Thyroid gland (tissue), 4 donors: Measurements from ENCODE around the gene MRPL50. TPM values are rescaled to one million over a fixed set of nuclear protein-coding genes. Genes with fewer than 3 reads are reported as not detected.

ENCODE experiments used
- DNase-seq, 2 donors: peaks; one replicate each; pipeline ENCODE4 v3.0.0-alpha.2; 2019
- H3K27ac ChIP-seq, 3 donors: fragments of 200-600 bp; sonication (generic); 1 replicate in 2 of 3; 2 replicates in 1 of 3; pipeline ENCODE4 v1.5.1; 2016 to 2019; ENCODE audit warnings: mild to moderate bottlenecking in 1 of 3, moderate library complexity in 1 of 3
- H3K27me3 ChIP-seq: fragments of 200-600 bp; sonication (generic); one replicate; pipeline ENCODE4 v1.5.1; 2019
- H3K36me3 ChIP-seq, 2 donors: fragments of 200-600 bp; sonication (generic); one replicate each; pipeline ENCODE4 v1.5.1; 2016 to 2019
- H3K4me1 ChIP-seq, 2 donors: fragments of 200-600 bp; sonication (generic); one replicate each; pipeline ENCODE4 v1.5.1; 2017 to 2019
- H3K4me3 ChIP-seq, 3 donors: fragments of 200-600 bp; sonication (generic); replicated peaks in 1 of 3; 1 replicate in 2 of 3; 2 replicates in 1 of 3; pipeline ENCODE4 v1.5.1; 2016; ENCODE audit warnings: mild to moderate bottlenecking in 1 of 3
- H3K9me3 ChIP-seq: fragments of 200-600 bp; sonication (generic); one replicate; pipeline ENCODE4 v1.5.1; 2017
- POLR2A ChIP-seq, 2 donors: fragments of 450-650 bp; IDR thresholded peaks; one replicate each; pipeline ENCODE4 v1.6.1; 2017; ENCODE audit warnings: antibody characterized with exemption in 2 of 2, mild to moderate bottlenecking in 2 of 2, moderate library complexity in 1 of 2
- WGBS, 2 donors: methylation state at CpG; one replicate each; pipeline ENCODE4 v1.1.5; 2017; 5-methylcytosine and 5-hydroxymethylcytosine counted together
- intact Hi-C: fragments of 100-400 bp; cut with DNase I; formaldehyde crosslinking; loops from one replicate; pipeline ENCODE4 v1.15.1; 2023
- total RNA-seq, 4 donors: library from RNA; depleted of rRNA; stranded (reverse); fragments of >200 nt; gene quantifications; one replicate each; pipeline ENCODE4 v1.2.3, GENCODE V29; 2016
- TF ChIP-seq, protein P1 (sequence below), 6 experiments: fragments of 200-600 bp in 3 of 6; fragments of 450-650 bp in 3 of 6; sonication (generic) in 3 of 6; IDR thresholded peaks; one replicate each; pipeline ENCODE4 v1.5.1; 2016 to 2019; ENCODE audit warnings: antibody characterized with exemption in 6 of 6, mild to moderate bottlenecking in 2 of 6, inconsistent platforms in 1 of 6, moderate library complexity in 1 of 6

The MRPL50 gene
- total RNA-seq, 4 donors from 2014 or later, result 12.5 to 17.4 (median 13.7) TPM

DNA sequence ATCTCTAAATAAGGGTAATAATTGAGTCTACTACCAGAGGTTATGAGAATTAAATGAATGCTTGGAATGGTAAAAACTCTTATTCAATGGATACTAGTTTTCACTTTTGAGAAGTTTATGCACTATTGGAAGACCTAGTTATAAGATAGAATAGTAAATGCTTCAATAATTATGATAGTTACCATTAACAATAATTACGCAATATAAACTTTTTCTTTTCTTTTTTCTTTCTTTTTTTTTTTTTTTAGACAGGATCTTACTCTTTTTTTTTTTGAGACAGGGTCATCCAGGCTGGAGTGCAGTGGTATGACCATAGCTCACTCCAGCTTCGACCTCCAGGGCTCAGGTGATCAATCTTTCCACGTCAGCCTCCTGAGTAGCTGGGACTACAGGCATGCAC is 30.5 kb upstream of the MRPL50 start:
- TF ChIP-seq, protein P1, sequence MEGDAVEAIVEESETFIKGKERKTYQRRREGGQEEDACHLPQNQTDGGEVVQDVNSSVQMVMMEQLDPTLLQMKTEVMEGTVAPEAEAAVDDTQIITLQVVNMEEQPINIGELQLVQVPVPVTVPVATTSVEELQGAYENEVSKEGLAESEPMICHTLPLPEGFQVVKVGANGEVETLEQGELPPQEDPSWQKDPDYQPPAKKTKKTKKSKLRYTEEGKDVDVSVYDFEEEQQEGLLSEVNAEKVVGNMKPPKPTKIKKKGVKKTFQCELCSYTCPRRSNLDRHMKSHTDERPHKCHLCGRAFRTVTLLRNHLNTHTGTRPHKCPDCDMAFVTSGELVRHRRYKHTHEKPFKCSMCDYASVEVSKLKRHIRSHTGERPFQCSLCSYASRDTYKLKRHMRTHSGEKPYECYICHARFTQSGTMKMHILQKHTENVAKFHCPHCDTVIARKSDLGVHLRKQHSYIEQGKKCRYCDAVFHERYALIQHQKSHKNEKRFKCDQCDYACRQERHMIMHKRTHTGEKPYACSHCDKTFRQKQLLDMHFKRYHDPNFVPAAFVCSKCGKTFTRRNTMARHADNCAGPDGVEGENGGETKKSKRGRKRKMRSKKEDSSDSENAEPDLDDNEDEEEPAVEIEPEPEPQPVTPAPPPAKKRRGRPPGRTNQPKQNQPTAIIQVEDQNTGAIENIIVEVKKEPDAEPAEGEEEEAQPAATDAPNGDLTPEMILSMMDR (IDR thresholded peaks at IDR 0.05), result no peak
- TF ChIP-seq POLR2A (IDR thresholded peaks at IDR 0.05), result no peak
- no peak overlapping the region for H3K27ac ChIP-seq
- H3K27me3 ChIP-seq, result no peaks in the 10 kb centered on the region
- DNase-seq, result no peak
- no peak overlapping the region for H3K4me3 ChIP-seq
- intact Hi-C loops, result no loop called here
- no peaks in the 10 kb centered on the region for H3K9me3 ChIP-seq
- H3K36me3 ChIP-seq, result no peaks in the 10 kb centered on the region
- WGBS, 2 donors, result 74 to 78% methylated on average over 3 of the region's 3 CpGs
- H3K4me1 ChIP-seq, result no peaks in the 10 kb centered on the region

DNA sequence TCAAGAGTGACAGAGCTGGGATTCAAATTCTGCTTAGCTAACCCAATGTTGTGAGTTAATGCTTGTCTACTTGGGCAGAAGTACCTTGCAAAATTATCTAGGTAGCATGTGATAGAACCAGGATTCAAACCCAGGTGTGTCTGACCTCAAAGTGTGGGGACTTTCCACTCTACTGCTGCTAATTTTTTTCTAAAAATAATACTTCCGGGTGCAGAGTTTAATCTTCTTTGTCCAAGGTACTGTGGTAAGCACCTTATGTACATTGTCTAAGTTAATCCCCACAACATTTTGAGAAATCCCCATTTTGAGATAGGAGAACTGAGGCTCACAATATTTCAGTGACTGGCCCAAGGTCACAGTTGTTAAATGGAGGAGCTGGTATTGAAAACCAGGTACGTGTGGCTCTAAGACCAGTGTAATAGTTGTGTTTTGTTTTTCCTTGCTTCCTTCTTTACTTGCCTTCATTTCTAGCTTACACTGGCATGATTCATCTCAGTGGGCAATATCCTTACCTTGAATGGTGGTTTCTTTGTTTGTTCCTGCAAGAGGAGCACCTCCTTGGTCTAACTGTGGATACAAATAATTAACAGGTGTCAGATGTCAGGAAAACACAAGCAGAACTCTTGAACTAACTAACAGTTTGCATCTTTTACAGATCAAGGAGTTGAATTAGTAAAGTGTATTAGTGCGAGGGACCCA is 29.7 kb upstream of the MRPL50 start:
- Histone ChIP-seq H3K27ac (no peak overlapping the region), H3K36me3 (no peaks in the 10 kb centered on the region), H3K9me3 (no peaks in the 10 kb centered on the region), H3K4me1 (no peaks in the 10 kb centered on the region), H3K27me3 (no peaks in the 10 kb centered on the region), H3K4me3 (no peak overlapping the region)
- WGBS, 2 donors, result 87 to 91% methylated on average over 3 of the region's 3 CpGs
- intact Hi-C loops, result no loop called here
- no peak for TF ChIP-seq POLR2A (IDR thresholded peaks at IDR 0.05)
- TF ChIP-seq, protein P1 (IDR thresholded peaks at IDR 0.05), result no peak
- DNase-seq, result no peak

DNA sequence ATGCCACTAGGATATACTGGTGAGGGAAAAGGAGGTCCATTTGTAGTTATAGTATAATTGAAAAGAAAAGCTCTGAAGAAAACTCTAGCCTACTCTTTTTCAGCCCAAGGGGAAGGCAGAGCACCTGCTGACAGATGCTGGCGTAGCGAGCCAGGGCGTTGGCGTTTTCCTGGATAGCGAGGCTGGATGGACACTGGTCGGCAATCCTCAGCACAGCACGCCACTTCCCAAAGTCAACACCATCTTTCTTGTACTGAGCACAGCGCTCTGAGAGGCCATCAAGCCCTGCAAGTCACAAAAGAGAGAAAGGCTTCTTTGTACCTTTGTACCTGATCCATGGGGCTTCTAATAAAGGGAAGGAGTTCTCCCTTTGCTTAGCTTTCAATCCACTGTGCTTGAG is 28.9 kb upstream of the MRPL50 start:
- no peak overlapping the region for H3K27ac ChIP-seq
- DNase-seq, result no peak
- WGBS, 2 donors, result 89 to 90% methylated on average over 8 of the region's 8 CpGs
- no peaks in the 10 kb centered on the region for H3K36me3 ChIP-seq
- no peak for TF ChIP-seq POLR2A (IDR thresholded peaks at IDR 0.05)
- TF ChIP-seq, protein P1 (IDR thresholded peaks at IDR 0.05), result no peak
- intact Hi-C loops, result no loop called here
- H3K4me1 ChIP-seq, result no peaks in the 10 kb centered on the region
- H3K27me3 ChIP-seq, result no peaks in the 10 kb centered on the region
- no peaks in the 10 kb centered on the region for H3K9me3 ChIP-seq
- H3K4me3 ChIP-seq, result no peak overlapping the region

DNA sequence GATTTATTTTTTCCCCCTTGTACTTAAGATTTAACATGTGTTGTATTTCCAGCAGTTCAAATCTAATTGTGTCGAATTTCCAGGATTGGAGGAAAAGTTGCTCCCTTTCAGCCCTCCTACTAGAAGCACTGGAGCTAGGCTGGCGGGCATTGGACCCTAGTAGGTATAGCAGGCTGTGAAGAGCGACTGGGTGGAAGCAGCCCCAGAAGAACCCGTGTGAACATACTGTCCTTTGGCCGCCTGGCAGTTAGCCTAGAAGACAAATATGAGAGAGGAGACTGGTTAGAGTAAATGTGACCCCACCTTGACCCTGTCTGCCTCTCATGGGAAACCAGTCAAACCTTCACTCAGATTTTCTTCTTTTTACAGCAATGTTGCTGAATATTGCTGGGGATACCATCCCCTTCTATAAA is 23.2 kb upstream of the MRPL50 start:
- H3K4me1 ChIP-seq, result no peaks in the 10 kb centered on the region
- H3K27me3 ChIP-seq, result no peaks in the 10 kb centered on the region
- no peak for DNase-seq
- H3K36me3 ChIP-seq, result no peaks in the 10 kb centered on the region
- intact Hi-C loops, result no loop called here
- 75 to 83% methylated on average over 5 of the region's 5 CpGs for WGBS, 2 donors
- no peak overlapping the region for H3K27ac ChIP-seq
- no peak overlapping the region for H3K4me3 ChIP-seq
- TF ChIP-seq POLR2A (IDR thresholded peaks at IDR 0.05), result no peak
- H3K9me3 ChIP-seq, result no peaks in the 10 kb centered on the region

DNA sequence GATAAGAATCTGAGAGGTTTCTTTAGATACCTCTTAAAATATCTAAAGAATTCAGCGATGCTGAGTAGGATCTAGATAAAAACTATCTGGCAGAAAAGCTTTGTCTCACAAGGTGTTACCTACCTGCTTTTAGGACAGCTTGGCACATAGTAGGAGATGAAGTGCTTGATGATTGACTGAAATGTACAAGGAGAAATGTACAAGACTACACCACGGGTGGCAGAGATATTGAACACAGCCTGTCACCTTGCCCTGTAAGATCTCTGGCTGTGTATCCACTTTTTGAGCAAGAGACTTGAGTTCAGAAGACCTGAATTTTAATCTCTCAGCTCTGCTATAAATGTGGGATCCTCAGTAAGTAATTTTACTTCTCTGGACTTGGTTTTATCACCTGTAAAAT is 21.4 kb upstream of the MRPL50 start:
- Histone ChIP-seq H3K4me3 (no peak overlapping the region), H3K27ac (no peak overlapping the region), H3K9me3 (no peaks in the 10 kb centered on the region), H3K36me3 (no peaks in the 10 kb centered on the region), H3K4me1 (no peaks in the 10 kb centered on the region), H3K27me3 (no peaks in the 10 kb centered on the region)
- no peak for TF ChIP-seq POLR2A (IDR thresholded peaks at IDR 0.05)
- TF ChIP-seq, protein P1 (IDR thresholded peaks at IDR 0.05), result no peak
- intact Hi-C loops, result no loop called here
- DNase-seq, result no peak
- 80 to 83% methylated on average over 2 of the region's 2 CpGs for WGBS, 2 donors
